GM19240 (cell line): ENCODE results near the gene AATK.
A peak's percentile ranks its signal among the peaks of the same experiment; 100 is the strongest.

ENCODE experiments used
- DNase-seq: peaks from one replicate; pipeline ENCODE4 v3.0.0; 2011; ENCODE audit warnings: low spot score; ENCODE audit not compliant: insufficient read length

The AATK gene

GRCh38 chr17:81143717-81144422 is 22.2 kb downstream of the AATK start:
- DNase-seq, result no peak

- DNase-seq, result no peak
These were observed 22.9 kb downstream of the AATK start for GRCh38 chr17:81143200-81143527.

DNA sequence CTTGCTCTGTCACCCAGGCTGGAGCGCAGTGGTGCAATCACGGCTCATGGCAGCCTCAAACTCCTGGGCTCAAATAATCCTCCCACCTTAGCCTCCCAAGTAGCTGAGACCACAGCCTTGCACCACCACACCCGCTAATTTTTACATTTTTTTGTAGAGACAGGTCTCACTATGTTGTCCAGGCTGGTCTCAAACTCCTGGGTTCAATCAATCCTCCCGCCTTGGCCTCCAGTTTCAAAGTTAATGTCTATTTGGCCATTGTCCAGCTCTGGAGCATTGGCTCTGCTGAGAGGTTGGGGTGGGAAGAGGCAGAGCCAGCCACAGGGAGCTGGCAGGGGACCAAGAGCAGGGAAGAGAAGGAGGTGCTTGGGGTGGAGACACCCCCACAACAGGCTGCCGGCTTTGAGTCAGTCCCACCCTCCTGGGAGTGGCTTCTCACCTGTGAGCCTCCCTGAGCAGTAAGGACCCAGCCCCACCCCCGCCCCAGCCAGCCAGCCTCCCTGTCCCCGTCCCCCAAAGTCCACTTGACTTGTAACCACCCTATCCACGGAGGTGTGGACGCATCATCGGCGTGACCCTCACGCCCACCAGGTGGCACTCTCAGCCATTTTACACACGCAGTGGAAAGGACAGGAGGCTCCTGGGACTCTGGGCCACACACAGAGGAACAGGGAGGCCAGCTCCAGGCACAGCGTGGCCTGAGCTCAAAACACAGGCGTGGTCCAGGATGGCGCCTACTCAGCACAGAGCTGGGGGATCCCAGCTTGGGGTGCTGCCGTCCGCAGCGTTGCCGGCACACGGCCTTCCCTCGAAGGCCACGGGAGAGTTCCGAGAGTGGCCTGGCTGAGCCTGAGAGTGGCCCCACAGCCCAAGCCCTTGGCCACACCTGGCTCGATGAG is 23.5 kb downstream of the AATK start:
- DNase-seq, result peak; percentile 74

DNA sequence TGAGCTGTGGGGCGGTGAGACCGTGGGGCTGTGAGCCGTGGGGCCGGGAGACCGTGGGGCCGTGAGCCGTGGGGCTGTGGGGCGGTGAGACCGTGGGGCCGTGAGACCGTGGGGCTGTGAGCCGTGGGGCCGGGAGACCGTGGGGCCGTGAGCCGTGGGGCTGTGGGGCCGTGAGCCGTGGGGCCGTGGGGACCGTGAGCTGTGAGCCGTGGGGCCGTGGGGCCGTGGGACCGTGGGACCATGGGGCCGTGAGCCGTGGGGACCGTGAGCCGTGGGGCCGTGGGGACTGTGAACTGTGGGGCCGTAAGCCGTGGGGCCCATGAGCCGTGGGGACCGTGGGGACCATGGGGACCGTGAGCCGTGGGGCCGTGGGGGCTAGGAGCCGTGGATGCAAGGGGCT is 25.3 kb downstream of the AATK start:
- DNase-seq, result no peak

DNA sequence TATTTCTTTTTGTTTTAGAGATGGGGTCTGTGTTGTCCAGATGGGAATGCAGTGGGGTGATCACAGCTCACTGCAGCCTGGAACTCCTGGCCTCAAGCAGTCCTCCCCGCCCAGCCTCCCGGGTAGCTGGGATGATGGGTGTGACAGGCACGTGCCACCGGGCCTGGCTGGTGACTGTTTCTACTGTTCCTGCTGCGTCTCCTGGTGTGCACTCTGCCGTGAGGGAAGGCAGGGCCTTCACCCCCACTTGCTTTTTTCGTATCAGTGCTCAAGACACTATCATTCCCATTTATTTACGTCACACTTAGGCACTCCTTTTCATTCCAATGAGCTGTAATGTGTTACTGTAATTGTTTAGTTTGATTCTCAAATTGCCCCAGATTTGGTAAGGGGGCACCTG is 26.0 kb downstream of the AATK start:
- DNase-seq, result no peak

DNA sequence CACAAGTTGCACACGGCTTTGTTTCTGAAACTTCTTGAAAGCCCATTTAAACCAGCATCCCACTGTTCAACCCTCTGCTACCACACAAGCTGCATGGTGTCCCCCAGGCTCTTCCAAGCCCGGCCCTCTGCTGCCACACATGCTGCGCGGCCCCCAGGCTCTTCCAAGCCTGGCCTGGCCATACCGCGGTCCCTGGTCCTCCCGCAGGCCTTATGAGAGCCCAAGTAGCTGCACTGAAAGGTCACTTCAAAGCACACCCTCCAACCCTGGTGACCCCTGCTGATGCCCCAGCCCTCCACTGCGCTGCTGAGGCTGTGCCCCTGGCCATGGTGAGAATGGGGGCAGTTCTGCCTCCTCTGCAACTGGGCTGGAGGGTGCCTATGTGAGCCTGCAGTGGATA is 26.6 kb downstream of the AATK start:
- no peak for DNase-seq

DNA sequence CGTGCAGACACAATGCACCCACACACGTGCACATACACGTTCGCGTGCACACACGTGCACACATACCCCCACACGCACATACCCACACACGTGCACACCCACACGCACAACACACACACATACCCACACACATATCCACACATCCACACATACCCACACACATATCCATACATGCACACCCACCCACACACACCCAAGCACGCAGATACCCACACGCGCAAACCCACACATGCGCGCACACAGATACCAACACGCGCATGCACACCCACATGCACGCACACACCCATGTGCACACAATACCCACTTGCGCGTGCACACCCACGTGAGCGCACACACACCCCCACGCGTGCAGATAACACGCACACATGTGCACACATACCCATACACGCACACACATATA is 27.5 kb downstream of the AATK start:
- no peak for DNase-seq

DNA sequence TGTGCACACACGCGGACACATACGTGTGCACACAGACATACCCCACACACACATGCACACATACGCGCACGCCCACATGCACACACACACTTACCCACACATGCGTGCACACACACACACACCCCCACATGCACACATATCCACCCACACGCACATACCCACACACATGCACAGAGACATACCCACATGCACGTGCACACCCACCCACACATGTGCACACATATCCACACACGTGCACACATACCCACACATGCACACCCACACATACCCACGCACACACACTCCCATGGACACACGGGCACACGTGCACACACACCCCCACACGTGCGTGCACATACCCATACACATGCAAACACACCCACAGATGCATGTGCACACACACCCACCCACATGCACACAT is 27.9 kb downstream of the AATK start:
- no peak for DNase-seq

GRCh38 chr17:81137248-81137647 is 28.8 kb downstream of the AATK start:
- DNase-seq, result no peak

DNA sequence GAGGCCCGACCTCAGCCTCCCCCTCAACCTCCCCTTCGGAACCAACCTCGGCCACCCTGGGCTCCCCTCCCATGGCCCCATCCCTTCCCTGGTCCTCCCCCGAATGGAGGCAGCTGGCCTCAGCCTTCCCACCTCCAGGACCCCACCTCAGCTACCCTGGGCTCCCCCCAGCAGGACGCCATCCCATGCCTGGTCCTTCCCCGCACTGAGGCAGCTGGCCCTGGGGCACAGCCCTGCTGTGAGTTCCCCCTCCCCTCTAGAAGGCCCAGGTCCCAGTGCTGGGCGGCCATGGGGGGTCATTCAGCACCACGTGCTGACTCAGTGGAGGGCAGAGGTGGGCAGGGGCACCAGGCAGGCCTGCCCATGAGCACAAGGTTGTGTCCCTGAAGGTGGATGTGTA is 29.7 kb downstream of the AATK start:
- DNase-seq, result no peak

DNA sequence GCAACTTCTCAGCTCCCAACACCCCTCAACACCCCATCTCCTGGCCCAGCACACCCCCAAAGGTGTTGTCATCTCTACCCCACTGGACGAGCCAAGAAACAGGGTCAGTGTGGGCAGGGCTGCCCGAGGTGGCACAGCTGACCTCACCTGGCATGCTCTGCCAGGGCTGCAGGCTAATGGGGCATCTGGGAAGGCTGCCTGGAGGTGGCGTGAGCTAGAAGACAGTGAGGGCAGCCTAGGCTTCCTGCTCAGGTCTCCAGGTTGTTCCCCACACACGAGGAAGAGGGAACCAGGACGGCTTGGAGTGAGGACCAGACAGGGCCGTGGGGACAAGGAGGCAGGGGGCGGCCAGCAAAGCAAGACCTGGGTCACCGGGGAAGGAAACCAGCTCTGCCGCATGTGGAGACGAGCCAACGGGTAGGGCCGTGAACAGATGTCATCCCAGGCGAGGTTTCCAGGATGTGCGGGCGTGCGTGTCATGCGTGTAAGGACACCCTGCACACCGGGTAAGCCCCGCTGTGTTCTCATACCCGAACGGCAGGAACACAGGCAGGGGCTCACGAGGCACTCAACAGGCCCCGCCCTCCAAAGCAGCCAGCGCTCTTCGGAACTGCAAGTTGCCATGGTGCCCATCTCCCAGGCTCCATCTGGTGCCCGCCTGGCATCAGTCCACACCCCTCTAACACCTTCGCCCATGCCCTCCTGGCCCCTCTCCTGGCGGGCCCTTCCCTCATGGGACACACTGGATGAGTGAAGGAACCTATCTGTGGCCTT is 30.3 kb downstream of the AATK start:
- no peak for DNase-seq

DNA sequence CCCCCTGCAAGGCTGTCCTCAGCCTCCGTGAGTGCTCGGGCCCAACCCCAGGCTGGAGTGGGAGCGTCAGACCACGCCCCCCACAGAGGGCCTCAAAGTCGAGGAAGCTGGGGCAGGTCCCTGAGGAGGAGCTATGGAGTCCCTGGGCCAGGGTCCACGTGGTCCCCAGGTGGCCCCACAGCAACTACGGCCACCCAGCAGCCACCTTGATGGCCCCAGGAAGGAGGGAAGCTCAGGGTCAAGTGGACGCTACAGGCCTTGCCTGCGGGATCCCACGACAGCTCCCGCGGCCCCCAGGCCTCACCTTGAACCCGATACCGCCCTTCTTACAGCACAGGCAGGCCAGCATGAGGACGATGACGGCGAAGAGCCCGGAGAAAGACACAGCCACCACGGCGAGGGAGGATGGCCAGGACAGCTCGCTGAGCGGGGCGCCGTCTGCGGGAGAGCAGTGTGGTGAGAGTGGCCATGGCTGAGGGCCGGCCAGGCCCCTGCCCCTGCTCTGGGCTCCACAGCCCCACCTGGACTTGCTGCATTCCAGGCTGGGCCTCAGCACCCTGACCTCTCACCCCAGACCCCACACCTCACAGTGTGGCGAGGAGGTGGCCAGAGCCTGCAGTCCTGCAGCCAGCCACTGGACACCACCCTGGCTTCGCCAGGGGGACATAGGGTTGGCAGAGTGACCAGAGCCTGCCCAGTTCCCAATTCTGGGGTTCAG is 31.8 kb downstream of the AATK start:
- no peak for DNase-seq

DNA sequence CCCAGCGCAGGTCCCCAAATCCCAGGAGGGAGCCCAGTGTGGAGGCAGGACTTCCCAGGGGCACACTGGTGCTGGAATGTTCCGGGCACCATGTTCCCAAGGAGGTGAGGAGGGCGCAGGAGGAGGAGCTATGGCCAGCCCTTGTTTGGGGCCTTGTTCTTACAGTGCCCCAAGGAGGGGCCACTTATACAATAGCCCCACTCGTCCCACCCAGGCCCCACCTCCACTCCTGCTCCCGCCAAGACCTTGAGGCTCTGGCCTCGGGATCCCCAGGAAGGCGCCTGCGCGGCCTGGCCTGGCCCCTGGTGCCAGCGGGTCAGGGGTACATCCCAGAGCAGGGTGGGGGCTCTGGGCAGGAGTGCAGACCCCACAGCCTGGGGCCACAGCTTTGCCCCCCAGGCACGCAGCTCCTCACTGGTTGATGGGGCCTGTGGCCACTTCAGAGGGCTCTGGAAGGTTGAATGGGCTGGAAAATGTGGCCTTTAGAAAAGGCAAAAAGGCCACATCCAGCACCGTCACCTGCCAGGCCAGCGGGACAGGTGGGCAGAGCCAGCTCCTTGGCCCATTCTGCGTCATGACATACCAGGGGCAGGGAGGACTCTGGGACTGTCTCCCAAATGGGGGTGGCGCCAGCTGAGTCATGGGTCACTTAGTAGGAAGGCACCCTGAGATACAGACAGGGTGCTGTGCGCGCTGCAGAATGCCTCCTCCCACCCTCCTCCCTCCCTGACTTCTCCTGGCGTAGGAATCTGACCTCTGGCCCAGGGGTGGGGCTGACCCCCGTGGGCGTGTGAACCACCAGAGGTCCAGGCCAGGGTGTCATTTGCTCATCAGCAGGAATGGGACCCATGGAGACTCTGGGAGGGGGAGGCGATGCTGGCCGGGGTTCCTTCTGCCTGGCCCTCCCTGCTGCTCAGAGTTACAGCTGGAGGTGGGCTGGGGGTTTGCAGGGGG is 33.0 kb downstream of the AATK start:
- no peak for DNase-seq

- no peak for DNase-seq
These were observed 33.9 kb downstream of the AATK start for GRCh38 chr17:81132197-81132540.

GRCh38 chr17:81131486-81132196 is 34.4 kb downstream of the AATK start:
- DNase-seq, result no peak

DNA sequence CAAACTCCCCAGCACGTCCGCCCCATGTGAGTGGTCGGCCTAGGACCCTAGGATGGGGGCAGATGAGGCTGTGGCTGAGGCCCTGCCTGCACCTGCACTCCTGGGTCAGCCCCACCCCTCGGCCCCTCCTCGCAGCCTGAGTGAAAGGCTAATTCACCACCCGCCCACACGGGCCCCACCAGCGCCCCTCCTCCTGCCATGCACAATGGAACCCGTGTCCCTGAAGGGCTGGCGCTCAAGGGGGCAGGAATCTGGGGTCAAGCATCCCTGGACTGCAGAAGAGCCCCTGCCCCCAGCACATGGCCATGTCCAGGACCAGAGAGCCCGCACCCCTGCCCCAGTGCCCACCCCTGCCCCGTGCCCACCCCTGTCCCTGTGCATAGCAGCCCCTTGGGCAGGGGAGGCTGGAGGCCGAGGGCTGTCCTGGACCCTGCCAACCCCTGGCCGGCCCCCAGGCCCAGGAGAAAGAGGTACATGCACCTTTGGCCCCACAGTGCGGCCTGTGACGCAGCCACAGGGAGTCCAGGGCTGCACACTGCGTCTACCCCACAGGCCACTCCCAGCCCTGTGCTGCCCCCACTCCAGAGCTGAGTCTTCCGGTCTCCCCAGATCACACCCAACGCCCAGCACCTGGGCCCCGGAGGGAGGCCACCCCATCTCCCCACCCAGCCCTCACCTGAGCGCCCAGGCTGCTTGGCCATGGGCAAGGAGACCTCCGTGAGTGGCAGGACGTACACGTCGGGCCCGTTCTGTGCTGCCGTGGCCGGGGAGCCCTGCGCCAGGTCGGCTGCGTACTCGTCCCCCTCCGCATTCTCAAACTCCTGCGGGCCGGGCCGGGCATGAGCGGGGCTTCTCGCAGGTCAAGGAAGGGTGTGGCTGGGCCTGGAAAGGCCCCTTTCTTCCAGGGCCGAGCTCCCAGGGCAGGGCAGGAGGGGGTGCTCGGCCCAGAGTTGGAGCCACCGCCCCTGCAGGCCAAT is 35.3 kb downstream of the AATK start:
- DNase-seq, result no peak

DNA sequence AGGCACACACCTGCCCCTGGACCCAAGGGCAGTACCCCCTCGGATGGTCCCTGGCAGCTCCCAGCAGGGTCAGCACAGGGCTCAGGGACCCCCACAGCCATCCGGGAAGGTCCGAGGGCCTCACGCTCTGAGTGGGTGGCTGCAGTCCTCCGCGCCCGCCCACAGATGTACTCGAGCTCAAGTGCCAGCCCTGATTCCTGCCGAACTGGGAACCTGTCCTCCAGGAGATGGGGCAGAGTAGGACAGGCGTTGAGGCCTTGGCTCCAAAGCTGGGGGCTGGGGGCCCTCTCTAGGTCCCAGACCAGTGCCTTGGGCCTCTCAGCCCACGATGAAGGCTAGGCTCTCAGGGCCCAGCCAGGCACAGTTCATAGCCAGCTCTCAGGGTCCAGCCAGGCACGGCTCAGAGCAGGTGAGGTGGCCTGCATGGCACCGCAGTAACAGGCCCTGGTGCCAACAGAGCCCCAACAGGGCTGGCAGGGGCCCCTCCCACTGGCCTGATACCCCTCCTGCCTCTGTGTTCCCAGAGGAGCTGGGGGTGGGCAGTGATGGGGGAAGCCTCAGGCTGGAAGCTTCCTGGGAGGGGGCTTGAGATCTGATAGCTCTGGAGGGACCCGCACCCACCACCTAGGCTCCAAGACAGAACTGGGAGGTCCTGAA is 36.2 kb downstream of the AATK start:
- no peak for DNase-seq

DNA sequence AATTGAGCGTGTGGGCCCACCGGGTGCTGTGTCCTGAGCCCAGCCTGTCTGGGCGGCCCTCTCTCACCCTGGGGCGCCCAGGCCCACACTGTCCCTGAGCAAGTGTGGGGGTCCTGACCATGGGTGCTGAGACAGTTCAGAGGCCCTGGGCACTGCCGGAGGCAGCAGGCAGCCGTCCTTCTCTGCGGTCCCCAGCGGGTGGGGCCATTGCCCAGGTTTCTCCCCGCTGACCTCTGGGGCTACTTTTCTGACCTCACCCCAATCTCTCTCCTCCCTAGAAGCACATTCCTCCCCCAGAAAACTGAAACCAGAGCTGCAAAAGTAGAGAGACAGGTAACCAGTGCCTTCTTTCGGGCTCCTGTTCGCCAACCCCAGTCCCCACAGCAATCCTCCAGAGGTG is 36.7 kb downstream of the AATK start:
- no peak for DNase-seq
